K562 (cell line): Measurements from ENCODE around the gene CEBPB. TPM values are rescaled to one million over a fixed set of nuclear protein-coding genes. Genes with fewer than 3 reads are reported as not detected.

Experiments used
- ASH1L ChIP-seq: fragments of 450-650 bp; IDR thresholded peaks from 2 replicates; pipeline ENCODE4 v1.6.1; 2018; ENCODE audit warnings: borderline replicate concordance, mild to moderate bottlenecking, low read depth; ENCODE audit not compliant: partially characterized antibody
- CCNT2 ChIP-seq: IDR thresholded peaks from 2 replicates; pipeline ENCODE4 v1.6.1; 2011; ENCODE audit warnings: borderline replicate concordance, low read depth, mild to moderate bottlenecking, moderate library complexity, mixed read lengths, low read length; ENCODE audit not compliant: insufficient read length; ENCODE audit errors: extremely low read depth
- DPF2 ChIP-seq: fragments of 450-650 bp; IDR thresholded peaks from 2 replicates; pipeline ENCODE4 v1.6.1; 2016
- GTF2E2 ChIP-seq: fragments of 200-800 bp; sonication (Bioruptor generic); IDR thresholded peaks from 2 replicates; pipeline ENCODE4 v1.6.1; 2016; ENCODE audit warnings: missing genetic modification characterization, missing compliant biosample characterization
- SETDB1 ChIP-seq: IDR thresholded peaks from one replicate; pipeline ENCODE4 v1.6.1; 2012; ENCODE audit warnings: low read length, control low read depth, inconsistent platforms
- TCF3 ChIP-seq: sonication (generic); formaldehyde crosslinking; IDR thresholded peaks from 2 replicates; pipeline ENCODE4 v1.4.0; 2020; ENCODE audit warnings: mild to moderate bottlenecking, missing genetic modification reagents
- TCFL5 ChIP-seq: fragments of 250-450 bp; sonication (Bioruptor Pico); conservative IDR thresholded peaks from 2 replicates; pipeline ENCODE4 v1.6.1; 2021; ENCODE audit warnings: mild to moderate bottlenecking, moderate library complexity, matching md5 sums
- ZNF444 ChIP-seq: fragments of 250-450 bp; sonication (Bioruptor Pico); IDR thresholded peaks from 2 replicates; pipeline ENCODE4 v1.4.0; 2020; ENCODE audit warnings: mild to moderate bottlenecking, moderate library complexity
- ZNF586 ChIP-seq: fragments of 450-650 bp; formaldehyde crosslinking; conservative IDR thresholded peaks from 2 replicates; pipeline ENCODE4 v1.4.0; 2020; ENCODE audit warnings: mild to moderate bottlenecking, moderate library complexity
- ZNF785 ChIP-seq: fragments of 250-450 bp; sonication (Bioruptor Pico); IDR thresholded peaks from 2 replicates; pipeline ENCODE4 v1.4.0; 2020; ENCODE audit warnings: mild to moderate bottlenecking
- polyA plus RNA-seq, 8 experiments: library from polyadenylated mRNA; depleted of rRNA in 4 of 8; stranded (reverse) in 5 of 8; unstranded in 3 of 8; fragments of >200 nt; fragmentation: Nextera tagmentation in 2 of 8; fragmentation: Illumina TruSeq in 1 of 8; extraction: Ambion mirVana in 2 of 8; extraction: Trizol in 1 of 8; gene quantifications; 2 replicates each; pipeline versions ENCODE4 v1.2.1 to v1.2.3, GENCODE V29; 2011 to 2014; ENCODE audit warnings: inconsistent platforms in 1 of 8, missing spikeins in 1 of 8
- total RNA-seq, 7 experiments: library from RNA; depleted of rRNA in 6 of 7; stranded (reverse); fragments of >200 nt in 6 of 7; fragmentation: Illumina TruSeq in 2 of 7; extraction: Trizol in 2 of 7; gene quantifications; 2 replicates each; pipeline versions ENCODE4 v1.2.1 to v1.2.3, GENCODE V29; 2011 to 2021; ENCODE audit warnings: low replicate concordance in 1 of 7
- TF ChIP-seq, protein P1 (sequence below), 3 experiments: fragments of 200-800 bp in 1 of 3; fragments of 250-450 bp in 1 of 3; fragments of 450-650 bp in 1 of 3; sonication (Bioruptor Pico) in 1 of 3; sonication (Bioruptor generic) in 1 of 3; formaldehyde crosslinking in 1 of 3; IDR thresholded peaks; 2 replicates each; pipeline versions ENCODE4 v1.6.1 to v1.8.0; 2016 to 2022; ENCODE audit warnings: mild to moderate bottlenecking in 2 of 3, missing genetic modification characterization in 2 of 3, missing compliant biosample characterization in 1 of 3, moderate library complexity in 1 of 3
- TF ChIP-seq, protein P2 (sequence below): fragments of 200-800 bp; sonication (Bioruptor generic); IDR thresholded peaks from 2 replicates; pipeline ENCODE4 v1.6.1; 2017; ENCODE audit warnings: missing genetic modification characterization, missing compliant biosample characterization
- TF ChIP-seq, protein P3 (sequence below): sonication (generic); IDR thresholded peaks from 2 replicates; pipeline ENCODE4 v1.6.1; 2016
- TF ChIP-seq, protein P4 (sequence below): fragments of 450-650 bp; IDR thresholded peaks from 2 replicates; pipeline ENCODE4 v1.6.1; 2016; ENCODE audit warnings: antibody characterized with exemption
- TF ChIP-seq, protein P5 (sequence below): fragments of 450-650 bp; IDR thresholded peaks from one replicate; pipeline ENCODE4 v1.6.1; 2018; ENCODE audit warnings: mild to moderate bottlenecking, moderate library complexity; ENCODE audit not compliant: partially characterized antibody

CEBPB gene
- total and polyA plus RNA-seq, 9 of the 15 experiments (the other 6 are each of a cell fraction or from before 2014, with no cell fraction given) = 1.2 to 72.6 (median 7.8) TPM

DNA sequence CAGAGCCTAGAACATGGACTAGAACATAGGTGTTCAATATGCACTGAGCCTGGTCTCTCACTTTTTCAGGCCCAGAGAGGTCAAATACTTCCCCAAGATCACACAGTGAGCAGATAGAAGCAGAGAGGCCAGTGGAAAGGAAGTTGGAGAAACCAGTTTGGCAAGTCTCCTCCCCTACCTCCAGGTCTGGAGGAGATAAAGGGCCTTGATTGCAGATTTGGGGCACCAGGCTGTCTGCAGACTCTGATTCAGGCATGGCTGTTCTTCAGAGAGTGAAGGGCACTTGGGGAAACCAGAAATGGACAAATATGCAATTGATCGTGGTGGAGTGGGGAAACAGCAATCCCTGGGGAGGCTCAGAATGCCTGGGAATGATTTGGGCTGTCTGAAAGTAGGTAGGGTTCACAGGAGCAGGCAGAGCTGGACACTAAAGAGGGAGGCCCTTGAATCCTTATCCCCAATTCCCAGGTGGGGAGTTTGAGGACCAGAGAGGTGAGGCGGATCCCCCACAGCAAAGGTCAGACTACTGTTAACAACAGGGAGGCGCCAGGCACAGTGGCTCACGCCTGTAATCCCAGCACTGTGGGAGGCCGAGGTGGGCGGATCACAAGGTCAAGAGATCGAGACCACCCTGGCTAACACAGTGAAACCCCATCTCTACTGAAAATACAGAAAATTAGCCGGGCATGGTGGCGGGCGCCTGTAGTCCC lies 39.4 kb upstream of the CEBPB start (continued):
- TF ChIP-seq, protein P1, sequence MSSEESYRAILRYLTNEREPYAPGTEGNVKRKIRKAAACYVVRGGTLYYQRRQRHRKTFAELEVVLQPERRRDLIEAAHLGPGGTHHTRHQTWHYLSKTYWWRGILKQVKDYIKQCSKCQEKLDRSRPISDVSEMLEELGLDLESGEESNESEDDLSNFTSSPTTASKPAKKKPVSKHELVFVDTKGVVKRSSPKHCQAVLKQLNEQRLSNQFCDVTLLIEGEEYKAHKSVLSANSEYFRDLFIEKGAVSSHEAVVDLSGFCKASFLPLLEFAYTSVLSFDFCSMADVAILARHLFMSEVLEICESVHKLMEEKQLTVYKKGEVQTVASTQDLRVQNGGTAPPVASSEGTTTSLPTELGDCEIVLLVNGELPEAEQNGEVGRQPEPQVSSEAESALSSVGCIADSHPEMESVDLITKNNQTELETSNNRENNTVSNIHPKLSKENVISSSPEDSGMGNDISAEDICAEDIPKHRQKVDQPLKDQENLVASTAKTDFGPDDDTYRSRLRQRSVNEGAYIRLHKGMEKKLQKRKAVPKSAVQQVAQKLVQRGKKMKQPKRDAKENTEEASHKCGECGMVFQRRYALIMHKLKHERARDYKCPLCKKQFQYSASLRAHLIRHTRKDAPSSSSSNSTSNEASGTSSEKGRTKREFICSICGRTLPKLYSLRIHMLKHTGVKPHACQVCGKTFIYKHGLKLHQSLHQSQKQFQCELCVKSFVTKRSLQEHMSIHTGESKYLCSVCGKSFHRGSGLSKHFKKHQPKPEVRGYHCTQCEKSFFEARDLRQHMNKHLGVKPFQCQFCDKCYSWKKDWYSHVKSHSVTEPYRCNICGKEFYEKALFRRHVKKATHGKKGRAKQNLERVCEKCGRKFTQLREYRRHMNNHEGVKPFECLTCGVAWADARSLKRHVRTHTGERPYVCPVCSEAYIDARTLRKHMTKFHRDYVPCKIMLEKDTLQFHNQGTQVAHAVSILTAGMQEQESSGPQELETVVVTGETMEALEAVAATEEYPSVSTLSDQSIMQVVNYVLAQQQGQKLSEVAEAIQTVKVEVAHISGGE (CRISPR knock-in tag; IDR thresholded peaks at IDR 0.05) = no peak
- peak; percentile 55; the same call in 1 of the 2 replicates for TF ChIP-seq DPF2
- no peak for TF ChIP-seq GTF2E2 (tag)
- TF ChIP-seq, protein P2, sequence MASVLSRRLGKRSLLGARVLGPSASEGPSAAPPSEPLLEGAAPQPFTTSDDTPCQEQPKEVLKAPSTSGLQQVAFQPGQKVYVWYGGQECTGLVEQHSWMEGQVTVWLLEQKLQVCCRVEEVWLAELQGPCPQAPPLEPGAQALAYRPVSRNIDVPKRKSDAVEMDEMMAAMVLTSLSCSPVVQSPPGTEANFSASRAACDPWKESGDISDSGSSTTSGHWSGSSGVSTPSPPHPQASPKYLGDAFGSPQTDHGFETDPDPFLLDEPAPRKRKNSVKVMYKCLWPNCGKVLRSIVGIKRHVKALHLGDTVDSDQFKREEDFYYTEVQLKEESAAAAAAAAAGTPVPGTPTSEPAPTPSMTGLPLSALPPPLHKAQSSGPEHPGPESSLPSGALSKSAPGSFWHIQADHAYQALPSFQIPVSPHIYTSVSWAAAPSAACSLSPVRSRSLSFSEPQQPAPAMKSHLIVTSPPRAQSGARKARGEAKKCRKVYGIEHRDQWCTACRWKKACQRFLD (CRISPR knock-in tag) = no peak
- TF ChIP-seq CCNT2 = no peak
- TF ChIP-seq TCFL5 (CRISPR knock-in tag) = no peak
- TF ChIP-seq, protein P3, sequence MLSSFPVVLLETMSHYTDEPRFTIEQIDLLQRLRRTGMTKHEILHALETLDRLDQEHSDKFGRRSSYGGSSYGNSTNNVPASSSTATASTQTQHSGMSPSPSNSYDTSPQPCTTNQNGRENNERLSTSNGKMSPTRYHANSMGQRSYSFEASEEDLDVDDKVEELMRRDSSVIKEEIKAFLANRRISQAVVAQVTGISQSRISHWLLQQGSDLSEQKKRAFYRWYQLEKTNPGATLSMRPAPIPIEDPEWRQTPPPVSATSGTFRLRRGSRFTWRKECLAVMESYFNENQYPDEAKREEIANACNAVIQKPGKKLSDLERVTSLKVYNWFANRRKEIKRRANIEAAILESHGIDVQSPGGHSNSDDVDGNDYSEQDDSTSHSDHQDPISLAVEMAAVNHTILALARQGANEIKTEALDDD = no peak
- no peak for TF ChIP-seq ZNF444 (CRISPR knock-in tag)
- TF ChIP-seq, protein P4, sequence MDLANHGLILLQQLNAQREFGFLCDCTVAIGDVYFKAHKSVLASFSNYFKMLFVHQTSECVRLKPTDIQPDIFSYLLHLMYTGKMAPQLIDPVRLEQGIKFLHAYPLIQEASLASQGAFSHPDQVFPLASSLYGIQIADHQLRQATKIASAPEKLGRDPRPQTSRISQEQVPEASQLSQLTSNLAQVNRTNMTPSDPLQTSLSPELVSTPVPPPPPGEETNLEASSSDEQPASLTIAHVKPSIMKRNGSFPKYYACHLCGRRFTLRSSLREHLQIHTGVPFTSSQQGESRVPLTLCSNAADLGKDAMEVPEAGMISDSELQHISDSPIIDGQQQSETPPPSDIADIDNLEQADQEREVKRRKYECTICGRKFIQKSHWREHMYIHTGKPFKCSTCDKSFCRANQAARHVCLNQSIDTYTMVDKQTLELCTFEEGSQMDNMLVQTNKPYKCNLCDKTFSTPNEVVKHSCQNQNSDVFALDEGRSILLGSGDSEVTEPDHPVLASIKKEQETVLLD = no peak
- peak; percentile 64 for TF ChIP-seq TCF3 (CRISPR knock-in tag)
- no peak for TF ChIP-seq ASH1L
- TF ChIP-seq SETDB1 = no peak
- TF ChIP-seq ZNF586 (CRISPR knock-in tag) = no peak
- no peak for TF ChIP-seq ZNF785 (CRISPR knock-in tag)
- TF ChIP-seq, protein P5, sequence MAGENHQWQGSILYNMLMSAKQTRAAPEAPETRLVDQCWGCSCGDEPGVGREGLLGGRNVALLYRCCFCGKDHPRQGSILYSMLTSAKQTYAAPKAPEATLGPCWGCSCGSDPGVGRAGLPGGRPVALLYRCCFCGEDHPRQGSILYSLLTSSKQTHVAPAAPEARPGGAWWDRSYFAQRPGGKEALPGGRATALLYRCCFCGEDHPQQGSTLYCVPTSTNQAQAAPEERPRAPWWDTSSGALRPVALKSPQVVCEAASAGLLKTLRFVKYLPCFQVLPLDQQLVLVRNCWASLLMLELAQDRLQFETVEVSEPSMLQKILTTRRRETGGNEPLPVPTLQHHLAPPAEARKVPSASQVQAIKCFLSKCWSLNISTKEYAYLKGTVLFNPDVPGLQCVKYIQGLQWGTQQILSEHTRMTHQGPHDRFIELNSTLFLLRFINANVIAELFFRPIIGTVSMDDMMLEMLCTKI = no peak
